HG03439 (cell line): Measurements from ENCODE around the gene MYPN.
"Not testable (repeated sequence)": the region's sequence is repeated elsewhere in the genome, so short reads cannot be mapped to it uniquely, and the experiment has no call there.

Source experiments
- ATAC-seq: cut with Tn5 transposase; IDR thresholded peaks from one replicate; pipeline ENCODE4 v1.9.1; 2021; ENCODE audit warnings: mild to moderate bottlenecking, moderate library complexity; ENCODE audit not compliant: unreplicated experiment

Gene MYPN

DNA sequence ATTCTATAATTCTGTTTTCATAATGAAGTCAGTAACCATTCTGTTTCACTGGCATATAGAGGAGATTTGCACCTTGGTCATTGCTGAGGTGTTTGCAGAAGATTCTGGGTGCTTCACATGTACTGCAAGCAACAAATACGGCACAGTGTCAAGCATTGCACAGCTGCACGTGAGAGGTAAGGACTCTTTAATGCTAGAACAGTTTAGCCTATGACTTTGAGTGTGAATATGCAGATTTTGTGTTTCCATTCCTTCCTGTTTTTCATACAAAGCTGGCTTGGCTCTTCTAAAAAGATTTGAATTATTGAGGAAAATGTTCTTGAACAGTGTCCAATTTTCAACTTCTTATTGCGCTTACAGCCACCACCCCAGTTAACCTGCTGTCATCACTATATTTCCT, 56.4 kb downstream of the MYPN start:
- ATAC-seq = no peak

DNA sequence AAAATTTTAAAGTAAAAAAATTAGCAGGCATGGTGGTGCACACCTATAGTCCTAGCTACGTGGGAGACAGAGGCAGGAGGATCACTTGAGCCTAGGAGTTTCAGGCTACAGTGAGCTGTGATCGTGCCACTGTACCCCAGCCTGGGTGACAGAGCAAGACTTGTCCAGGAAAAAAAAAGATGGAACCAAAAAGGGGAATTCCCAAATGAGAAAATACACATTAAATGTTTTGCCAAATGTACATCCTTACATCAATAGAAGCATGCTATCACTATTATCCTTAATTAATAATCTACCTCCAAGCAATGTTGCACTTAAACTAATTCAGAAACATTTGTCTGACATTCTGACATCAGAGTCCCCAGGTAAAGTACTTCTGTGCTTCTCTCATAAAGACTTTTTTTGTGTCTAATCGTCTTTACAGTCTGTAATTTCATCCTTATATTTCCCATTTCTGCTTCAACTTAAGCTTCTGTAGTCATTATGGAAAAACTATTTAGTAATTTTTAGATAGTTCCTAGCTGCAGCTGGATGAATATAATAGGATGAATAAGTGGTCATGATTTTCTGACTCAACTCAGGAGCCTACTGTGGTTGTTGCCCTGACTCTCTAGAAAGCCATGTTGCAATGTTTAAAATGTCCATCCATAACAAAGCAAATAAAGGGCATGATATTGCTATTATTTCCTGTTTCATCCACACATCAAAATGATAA, 57.7 kb downstream of the MYPN start:
- no peak for ATAC-seq

DNA sequence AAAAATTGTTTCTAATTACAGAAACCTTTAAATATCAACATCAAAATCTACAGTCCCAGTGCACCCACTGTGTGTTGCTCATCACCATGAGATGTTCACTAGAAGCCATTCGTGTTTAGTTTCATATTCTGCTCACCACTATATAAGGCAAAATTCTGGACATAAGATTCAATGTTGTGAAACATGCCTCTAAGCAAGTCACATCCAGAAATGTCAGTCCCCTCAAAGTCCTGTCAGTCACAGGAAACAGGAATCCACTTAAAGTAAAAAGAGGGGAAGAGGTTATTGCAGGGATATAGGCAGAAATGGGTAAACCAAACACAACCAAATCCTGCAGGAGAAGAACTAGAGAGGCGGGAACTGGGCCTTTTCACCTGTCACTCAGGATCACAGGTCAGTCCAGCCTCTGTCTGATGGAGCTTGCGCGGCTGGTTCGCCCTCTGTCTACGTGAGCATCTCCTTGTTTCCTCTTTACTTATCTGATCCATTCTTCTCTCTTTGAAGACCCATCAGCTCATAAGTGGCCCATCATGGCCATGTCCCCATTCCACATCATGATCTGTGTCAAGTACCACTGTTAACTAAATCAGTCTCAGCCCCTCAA, 58.4 kb downstream of the MYPN start:
- ATAC-seq = no peak

DNA sequence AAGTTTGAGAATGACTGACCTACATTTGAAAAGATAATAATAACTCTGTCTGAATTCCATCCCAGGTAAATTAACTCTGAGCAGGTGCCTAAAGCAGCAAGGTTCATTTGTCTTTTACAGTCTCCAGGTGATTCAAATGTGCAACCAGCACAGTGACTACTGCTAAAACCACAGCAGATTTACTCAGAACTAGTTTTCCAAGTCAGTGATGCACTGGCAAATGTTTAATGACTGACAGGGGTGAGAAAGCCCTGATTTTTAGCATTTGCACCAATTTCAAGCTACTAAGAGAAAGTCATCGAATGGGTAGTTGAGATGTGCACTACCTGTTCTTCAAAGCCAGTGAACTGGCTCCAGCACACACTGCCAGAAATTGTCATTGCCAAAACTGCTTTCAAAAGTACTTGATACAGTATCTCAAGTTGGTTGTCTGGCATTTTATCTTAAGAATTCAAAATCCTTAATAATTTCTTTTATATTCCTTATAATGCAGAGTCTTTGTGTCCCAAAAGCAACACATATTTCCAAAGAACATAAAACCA, 62.3 kb downstream of the MYPN start:
- no peak for ATAC-seq

DNA sequence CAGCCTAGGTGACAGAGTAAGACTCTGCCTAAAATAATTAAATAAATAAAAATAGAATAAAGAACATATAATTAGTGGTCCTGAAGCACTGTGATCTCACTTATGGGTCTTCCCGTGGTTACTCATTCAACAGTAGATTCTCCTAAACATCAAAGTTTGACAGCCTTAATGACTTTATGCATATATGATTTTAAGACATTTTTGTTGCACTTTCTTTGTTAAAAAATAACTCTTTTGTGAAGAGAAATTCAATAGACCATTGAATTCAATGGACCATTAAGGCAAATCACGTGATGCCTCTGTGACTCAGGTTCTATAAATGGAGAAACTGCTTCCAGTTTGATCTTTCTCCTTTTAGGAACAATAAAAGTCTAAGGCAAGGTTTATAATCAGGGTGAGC, 63.0 kb downstream of the MYPN start:
- ATAC-seq = no peak

DNA sequence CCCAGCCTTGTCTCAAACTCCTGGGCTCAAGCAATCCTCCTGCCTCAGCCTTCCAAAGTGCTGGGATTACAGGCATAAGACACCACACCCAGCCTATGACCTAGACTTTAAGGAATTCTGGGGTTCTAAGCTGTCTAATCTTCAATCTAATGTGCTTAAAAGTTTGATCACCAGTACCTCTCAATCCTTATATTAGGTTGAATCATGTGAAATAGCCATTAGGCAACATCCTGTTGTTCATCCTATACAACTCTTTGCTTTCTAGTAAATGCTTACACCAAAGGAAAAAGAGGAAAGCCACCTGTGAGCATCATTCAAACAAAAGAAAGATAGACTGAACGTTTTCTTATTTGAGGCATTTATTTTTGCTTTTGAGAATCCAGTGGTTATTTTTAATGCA, 66.7 kb downstream of the MYPN start:
- no peak for ATAC-seq

DNA sequence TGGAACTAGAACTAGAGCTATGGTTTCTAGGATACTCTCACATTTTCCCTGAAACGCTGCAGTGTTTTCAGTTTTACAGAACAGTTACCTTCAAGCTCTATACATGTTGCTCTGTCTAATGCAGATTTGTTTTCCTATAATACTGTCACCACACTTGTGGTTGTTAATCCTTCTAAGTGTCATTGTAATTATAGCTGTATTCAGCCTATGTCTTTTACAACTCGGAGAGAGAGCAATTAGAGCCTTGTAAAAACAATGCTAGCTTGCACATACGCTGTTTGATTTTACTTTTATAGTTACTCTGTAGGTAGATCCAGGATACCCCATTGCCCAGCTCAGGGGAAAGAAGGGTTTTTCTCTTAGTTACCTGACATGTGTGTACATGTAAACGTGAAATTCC, 67.5 kb downstream of the MYPN start:
- ATAC-seq = no peak

DNA sequence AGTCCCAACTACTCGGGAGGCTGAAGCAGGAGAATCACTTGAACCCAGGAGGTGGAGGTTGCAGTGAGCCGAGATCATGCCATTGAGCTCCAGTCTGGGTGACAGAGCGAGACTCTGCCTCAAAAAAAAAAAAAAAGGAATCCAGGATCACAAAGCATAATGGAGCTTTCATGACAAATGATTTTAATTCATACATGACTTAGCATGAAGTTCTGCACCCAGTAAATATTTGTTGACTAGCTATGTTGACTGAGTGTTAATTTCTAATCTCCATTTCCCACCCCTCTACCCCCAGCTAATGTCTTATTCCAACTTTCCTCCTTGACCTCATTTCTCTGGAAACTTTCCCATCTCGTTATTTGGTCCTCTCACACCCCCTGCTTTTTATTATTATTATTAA, 69.3 kb downstream of the MYPN start:
- no peak for ATAC-seq

DNA sequence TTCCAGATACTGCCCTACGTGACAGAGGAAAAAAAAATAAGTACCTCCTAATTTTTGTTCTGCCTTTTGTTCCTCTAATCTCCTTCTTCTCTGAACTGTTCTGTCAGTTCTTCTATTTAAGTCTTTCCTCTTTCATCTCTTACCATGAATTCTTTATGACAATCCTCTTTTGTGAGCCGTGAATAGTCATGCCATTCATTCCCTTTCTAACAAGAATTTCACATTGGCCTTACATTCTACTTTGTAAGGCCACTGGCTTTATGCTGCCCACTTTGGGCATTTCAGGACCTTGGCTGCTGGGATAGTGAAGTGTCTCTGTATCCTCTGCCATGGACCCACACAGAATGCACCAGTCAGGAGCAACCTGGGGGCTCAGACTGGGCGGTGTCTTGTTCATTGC, 69.7 kb downstream of the MYPN start:
- ATAC-seq = no peak

DNA sequence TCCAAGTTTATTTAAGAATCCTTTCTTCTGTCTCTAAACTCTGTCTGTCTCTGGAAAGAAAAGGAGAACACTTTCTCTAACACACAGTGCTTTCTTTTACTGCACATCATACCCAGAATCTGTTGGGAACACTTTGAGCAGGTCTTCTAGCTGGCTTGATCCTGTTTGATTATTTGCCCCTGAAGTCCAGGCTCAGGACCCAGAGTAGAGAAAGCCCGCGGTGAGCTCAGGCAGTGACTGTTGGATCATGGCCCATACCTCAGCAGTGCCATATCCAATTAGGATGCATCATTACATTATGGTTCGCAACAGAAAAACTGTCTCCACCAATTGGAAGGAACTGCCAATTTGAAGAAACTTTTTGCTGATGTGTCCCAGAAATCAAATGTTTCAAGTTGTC, 71.2 kb downstream of the MYPN start:
- no peak for ATAC-seq

DNA sequence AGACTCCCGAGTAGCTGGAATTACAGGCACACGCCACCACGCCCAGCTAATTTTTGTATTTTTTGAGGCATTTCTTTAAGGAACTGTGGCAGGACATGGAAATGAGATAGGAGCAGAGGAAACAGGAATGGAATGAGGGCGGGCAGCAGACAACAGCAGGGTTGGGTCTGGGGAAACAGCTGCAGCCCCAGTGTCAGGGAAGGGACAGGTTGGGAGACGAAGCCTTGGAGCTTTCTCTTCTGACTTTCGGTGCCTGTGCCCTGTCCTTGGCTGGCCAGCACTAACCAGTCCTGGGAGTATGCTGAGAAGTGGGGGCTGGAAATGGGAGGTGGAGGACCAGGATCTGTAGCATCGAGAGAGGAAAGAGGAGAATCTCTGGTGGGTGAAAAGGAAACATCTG, 75.3 kb downstream of the MYPN start:
- ATAC-seq = no peak

DNA sequence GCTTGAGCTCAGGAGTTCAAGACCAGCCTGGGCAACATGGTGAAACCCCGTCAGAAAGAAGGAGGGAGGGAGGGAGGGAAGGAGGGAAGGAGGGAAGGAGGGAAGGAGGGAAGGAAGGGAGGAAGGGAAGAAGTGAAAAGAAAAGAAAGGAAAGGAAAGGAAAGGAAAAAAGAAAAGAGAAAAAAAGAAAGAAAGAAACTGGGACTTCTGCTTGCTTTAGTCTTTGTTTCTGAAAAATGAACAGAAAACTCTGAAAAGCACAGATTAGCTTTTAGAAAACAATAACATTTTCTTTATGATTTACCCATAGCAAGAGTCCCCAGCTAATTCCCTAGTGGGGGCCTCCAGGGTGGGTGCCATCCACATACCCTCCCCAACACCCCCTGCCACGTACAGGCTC, 75.8 kb downstream of the MYPN start:
- no peak for ATAC-seq

DNA sequence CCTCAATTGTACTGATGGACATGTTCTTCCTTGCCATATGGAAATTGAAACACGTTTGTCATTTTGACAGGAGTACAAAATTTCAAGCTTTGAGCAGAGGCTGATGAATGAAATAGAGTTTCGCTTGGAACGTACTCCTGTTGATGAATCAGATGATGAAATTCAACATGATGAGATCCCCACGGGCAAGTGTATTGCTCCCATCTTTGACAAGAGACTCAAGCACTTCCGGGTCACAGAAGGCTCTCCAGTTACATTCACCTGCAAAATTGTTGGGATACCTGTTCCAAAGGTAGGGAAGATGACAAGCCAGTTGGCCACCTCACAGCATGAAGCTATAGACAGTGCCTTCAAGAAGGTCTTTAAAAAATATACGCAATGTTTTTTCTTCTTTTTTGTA, 79.5 kb downstream of the MYPN start:
- ATAC-seq = no peak

DNA sequence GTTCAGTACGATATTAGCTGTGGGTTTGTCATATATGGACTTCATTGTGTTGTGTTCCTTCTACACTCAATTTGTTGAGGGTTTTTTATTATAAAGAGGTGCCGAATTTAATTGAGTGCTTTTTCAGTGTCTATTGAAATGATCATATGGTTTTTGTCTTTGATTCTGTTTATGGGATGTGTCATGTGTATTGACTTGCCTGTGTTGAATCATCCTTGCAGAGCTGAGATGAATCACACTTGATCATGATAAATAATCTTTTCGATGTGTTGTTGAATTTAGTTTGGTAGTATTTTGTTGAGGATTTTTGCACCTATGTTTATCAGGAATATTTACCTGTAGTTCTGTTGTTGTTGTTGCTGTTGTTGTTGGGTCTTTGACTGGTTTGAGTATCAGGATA, 82.8 kb downstream of the MYPN start:
- no peak for ATAC-seq

DNA sequence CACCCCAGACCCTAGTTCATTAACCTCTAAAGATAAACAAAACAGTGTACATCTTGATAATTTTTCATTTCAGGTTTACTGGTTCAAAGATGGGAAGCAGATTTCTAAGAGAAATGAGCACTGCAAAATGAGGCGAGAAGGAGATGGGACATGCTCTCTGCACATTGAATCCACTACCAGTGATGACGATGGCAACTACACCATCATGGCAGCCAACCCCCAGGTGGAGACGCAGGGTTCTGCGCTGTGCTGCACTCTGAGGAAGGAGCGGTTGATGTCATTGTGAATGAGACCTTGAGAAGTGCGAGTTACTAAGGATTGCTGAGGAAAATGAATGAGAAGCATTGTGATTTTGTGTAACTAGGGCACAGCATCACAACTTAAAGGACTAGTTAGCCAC, 85.0 kb downstream of the MYPN start:
- ATAC-seq = no peak

DNA sequence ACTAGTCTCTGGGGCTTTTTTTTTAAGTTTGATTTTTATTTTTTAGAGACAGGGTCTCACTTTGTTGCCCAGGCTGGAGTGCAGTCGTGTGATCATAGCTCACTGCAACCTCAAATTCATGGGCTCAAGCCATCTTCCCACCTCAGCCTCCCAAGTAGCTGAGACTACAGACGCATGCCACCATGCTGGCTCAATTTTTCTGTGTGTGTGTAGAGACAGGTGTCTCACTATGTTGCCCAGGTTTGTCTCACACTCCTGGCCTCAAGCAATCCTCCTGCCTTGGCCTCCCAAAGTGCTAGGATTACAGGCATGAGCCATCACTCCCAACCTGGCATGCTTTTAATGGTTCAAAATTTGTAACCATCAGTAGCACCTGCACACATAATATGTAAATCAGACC, 86.5 kb downstream of the MYPN start:
- ATAC-seq = not testable (repeated sequence)

DNA sequence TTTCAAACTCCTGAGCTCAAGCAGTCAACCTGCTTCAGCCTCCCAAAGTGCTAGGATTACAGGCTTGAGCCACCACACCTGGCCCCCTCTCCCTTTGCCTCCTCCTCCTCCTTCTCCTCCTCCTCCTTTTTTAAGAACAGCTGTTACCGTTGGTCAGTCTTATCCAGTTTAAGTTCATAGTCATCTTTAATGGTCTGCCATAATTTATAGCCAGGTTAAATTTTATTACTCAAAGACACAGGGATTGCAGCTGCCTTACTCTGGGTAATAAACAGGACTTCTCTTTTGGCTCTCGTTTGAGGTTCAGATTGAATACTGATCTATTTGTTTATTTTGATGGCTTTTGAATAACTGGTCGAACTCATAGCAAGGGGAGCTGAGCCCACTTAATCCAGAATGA, 87.4 kb downstream of the MYPN start:
- no peak for ATAC-seq

DNA sequence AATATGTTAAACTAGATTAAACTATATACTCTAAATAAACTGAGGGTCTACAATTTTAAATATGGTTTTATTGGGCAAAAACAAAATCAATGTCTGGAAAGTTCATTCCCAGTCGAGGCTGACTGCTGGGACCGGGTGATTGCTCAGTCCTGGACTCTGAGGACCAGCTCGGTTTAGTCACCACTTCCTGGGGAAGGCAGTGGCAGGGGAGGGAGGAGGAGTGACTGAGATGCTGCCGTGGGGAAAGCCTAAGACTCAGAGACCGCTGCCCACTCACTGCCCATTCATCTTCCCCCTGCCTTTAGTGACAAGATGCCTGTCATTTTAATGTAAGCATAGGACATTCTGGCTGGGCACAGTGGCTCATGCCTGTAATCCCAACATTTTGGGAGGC, 93.7 kb downstream of the MYPN start:
- no peak for ATAC-seq

DNA sequence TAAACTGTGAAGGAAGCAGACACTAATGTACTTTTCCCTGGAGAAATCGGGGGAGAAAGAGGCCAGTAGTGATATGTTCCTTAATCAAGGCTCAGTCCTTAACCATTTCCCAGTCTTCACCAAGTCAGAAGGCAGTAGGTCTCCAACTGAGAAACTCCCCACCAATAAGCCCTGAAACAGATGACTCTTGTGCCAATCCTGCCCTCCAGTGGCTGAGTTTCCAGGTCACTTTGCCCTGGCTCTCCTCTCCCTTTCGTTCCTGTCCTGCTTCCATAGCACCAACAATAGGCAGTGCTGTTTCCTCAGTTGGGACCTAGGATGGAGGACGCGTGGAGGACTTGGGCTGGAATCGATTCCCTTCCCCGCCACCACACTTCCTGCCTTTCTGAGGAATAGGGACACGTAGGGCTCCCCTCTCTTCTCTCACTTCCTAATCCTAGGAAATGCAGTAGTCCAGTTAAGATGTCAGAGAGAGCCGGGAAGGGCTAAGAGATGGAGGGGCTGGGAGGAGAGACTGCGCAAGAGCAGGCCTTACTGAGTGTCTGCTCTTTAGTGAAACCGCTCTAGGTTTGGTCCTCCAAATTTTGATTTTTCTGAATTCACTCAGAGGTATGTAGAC, 99.2 kb downstream of the MYPN start:
- no peak for ATAC-seq

DNA sequence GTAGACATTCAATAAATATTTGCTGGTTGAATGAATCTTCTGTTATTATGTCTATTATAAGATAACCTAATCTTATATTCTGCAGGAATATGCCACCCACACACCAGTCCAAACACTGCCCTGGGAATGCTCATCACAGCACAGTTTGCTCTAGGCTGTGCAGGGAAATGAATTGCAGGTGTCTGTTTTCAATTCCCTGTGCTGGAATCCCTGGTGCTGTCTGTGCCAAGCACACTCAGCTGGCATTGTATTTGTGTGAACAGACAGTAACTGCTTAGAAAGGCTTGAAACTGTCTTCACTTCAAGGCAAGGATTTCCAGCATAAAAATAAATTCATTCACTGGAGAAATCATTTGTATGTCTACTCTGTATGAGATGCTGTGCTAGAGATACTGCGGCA, 102.4 kb downstream of the MYPN start:
- ATAC-seq = no peak

DNA sequence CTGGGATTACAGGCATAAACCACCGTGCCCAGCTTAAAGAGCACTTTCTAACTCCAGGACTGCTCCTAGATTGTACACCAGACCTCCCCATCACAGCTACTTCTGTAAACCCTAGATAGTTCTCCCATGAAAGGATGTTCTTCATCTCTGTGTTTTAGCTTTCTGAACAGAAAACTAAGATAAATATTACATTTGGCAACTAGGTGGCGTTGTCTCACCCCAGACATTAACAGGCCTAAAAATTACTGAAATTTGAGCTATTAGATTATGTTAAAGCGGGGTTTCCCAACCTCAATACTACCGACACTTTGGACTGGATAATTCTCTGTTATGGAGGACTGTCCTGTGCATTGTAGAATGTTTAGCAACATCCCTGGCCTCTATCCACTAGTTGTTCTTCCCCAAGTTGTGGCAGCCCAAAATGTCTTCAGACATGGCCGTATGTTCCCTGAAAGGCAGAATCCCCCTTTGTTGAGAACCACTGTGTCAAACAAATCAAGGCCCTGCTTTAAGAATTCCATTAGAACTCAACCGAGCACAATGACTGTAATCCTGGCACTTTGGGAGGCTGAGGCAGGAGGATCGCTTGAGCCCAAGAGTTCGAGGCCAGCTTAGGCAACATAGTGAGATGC, 103.5 kb downstream of the MYPN start:
- no peak for ATAC-seq

DNA sequence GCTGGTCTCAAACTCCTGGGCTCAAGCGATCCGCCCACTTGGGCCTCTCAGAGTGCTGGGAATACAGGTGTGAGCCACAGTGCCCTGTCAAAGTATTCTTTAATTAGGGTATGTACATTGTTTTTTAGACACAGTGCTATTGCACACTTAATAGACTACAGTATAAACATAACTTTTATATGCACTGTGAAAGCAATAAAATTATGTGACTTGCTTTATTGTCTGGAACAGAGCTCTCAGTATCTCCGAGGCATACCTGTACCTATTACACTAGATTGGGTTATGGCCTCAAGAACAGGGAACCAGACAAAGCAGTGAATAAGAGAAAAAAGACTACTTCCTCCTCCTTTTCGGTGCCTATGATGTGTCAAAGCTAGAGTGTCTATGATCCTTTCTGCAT, 109.5 kb downstream of the MYPN start:
- no peak for ATAC-seq
